Fibroblast of pulmonary artery (primary cell): Measurements from ENCODE around the gene PHF21A.

Experiments
- DNase-seq: peaks from one replicate; pipeline ENCODE4 v3.0.0-alpha.2; 2010; ENCODE audit warnings: low read depth
- H3K4me3 ChIP-seq: replicated peaks from 2 replicates; pipeline ENCODE4 v1.5.1; 2011; ENCODE audit warnings: low read depth, mild to moderate bottlenecking, control low read depth, low read length, moderate library complexity
- CTCF ChIP-seq: IDR thresholded peaks from 2 replicates; pipeline ENCODE4 v1.5.1; 2011; ENCODE audit warnings: mild to moderate bottlenecking, control low read depth, low read length, inconsistent platforms; ENCODE audit errors: missing control alignments

The PHF21A gene

GRCh38 chr11:45921561-45922424 is 199.5 kb downstream of the PHF21A start:
- no peak overlapping the region for H3K4me3 ChIP-seq
- no peak for TF ChIP-seq CTCF
- DNase-seq, result no peak

GRCh38 chr11:45920531-45921477 is 200.4 kb downstream of the PHF21A start:
- no peak overlapping the region for H3K4me3 ChIP-seq
- no peak for DNase-seq
- no peak for TF ChIP-seq CTCF

GRCh38 chr11:45919806-45920530 is 201.3 kb downstream of the PHF21A start:
- no peak for TF ChIP-seq CTCF
- no peak overlapping the region for H3K4me3 ChIP-seq
- DNase-seq, result no peak

GRCh38 chr11:45918962-45919675 is 202.1 kb downstream of the PHF21A start:
- DNase-seq, result no peak
- TF ChIP-seq CTCF, result no peak
- H3K4me3 ChIP-seq, result peak overlapping the region; percentile 99

- H3K4me3 ChIP-seq, result peak overlapping the region; percentile 99
- TF ChIP-seq CTCF, result no peak
- DNase-seq, result peak; percentile 68
Measured at GRCh38 chr11:45918331-45918941, 202.8 kb downstream of the PHF21A start.
